ENCODE data around the gene NTNG1. TPM values are rescaled to one million over a fixed set of nuclear protein-coding genes. Genes with fewer than 3 reads are reported as not detected.

Gene NTNG1
- total RNA-seq, 1 experiment from 2014 or later = not detected

- in situ Hi-C loops (cut with HindIII; ENCODE audit: low pct_unique_long_range_greater_than_20kb, low sequenced_read_pairs) = no loop called here
- DNase-seq (ENCODE audit: low read depth, low spot score) = no peak
Observed at GRCh38 chr1:107401704-107402103, 260.9 kb downstream of the NTNG1 start.

GRCh38 chr1:107404756-107405155 is 263.9 kb downstream of the NTNG1 start:
- in situ Hi-C loops (cut with HindIII; ENCODE audit: low pct_unique_long_range_greater_than_20kb, low sequenced_read_pairs) = no loop called here
- DNase-seq (ENCODE audit: low read depth, low spot score) = no peak

- in situ Hi-C loops (cut with HindIII; ENCODE audit: low pct_unique_long_range_greater_than_20kb, low sequenced_read_pairs) = no loop called here
- no peak for DNase-seq (ENCODE audit: low read depth, low spot score)
Observed at GRCh38 chr1:107405236-107405635, 264.4 kb downstream of the NTNG1 start.

GRCh38 chr1:107407011-107407410 is 266.2 kb downstream of the NTNG1 start:
- in situ Hi-C loops (cut with HindIII; ENCODE audit: low pct_unique_long_range_greater_than_20kb, low sequenced_read_pairs) = no loop called here
- DNase-seq (ENCODE audit: low read depth, low spot score) = no peak

- no peak for DNase-seq (ENCODE audit: low read depth, low spot score)
- in situ Hi-C loops (cut with HindIII; ENCODE audit: low pct_unique_long_range_greater_than_20kb, low sequenced_read_pairs) = no loop called here
Observed at GRCh38 chr1:107413546-107413945, 272.7 kb downstream of the NTNG1 start.

GRCh38 chr1:107413951-107414350 is 273.1 kb downstream of the NTNG1 start:
- no peak for DNase-seq (ENCODE audit: low read depth, low spot score)
- in situ Hi-C loops (cut with HindIII; ENCODE audit: low pct_unique_long_range_greater_than_20kb, low sequenced_read_pairs) = no loop called here

- DNase-seq (ENCODE audit: low read depth, low spot score) = no peak
- in situ Hi-C loops (cut with HindIII; ENCODE audit: low pct_unique_long_range_greater_than_20kb, low sequenced_read_pairs) = no loop called here
Observed at GRCh38 chr1:107414550-107414949, 273.7 kb downstream of the NTNG1 start.

- no peak for DNase-seq (ENCODE audit: low read depth, low spot score)
- in situ Hi-C loops (cut with HindIII; ENCODE audit: low pct_unique_long_range_greater_than_20kb, low sequenced_read_pairs) = no loop called here
Observed at GRCh38 chr1:107415241-107415640, 274.4 kb downstream of the NTNG1 start.

GRCh38 chr1:107419003-107419402 is 278.2 kb downstream of the NTNG1 start:
- in situ Hi-C loops (cut with HindIII; ENCODE audit: low pct_unique_long_range_greater_than_20kb, low sequenced_read_pairs) = no loop called here
- no peak for DNase-seq (ENCODE audit: low read depth, low spot score)

GRCh38 chr1:107422901-107423300 is 282.1 kb downstream of the NTNG1 start:
- in situ Hi-C loops (cut with HindIII; ENCODE audit: low pct_unique_long_range_greater_than_20kb, low sequenced_read_pairs) = no loop called here

GRCh38 chr1:107430540-107431228 is 289.8 kb downstream of the NTNG1 start:
- in situ Hi-C loops (cut with HindIII; ENCODE audit: low pct_unique_long_range_greater_than_20kb, low sequenced_read_pairs) = no loop called here
- peak; percentile 72 for DNase-seq (ENCODE audit: low read depth, low spot score)

More at GRCh38 chr1:107422901-107423300, 282.1 kb downstream of the NTNG1 start:
- no peak for DNase-seq (ENCODE audit: low read depth, low spot score)

- peak; percentile 8 for DNase-seq (ENCODE audit: low read depth, low spot score)
- in situ Hi-C loops (cut with HindIII; ENCODE audit: low pct_unique_long_range_greater_than_20kb, low sequenced_read_pairs) = no loop called here
Observed at GRCh38 chr1:107432108-107432507, 291.3 kb downstream of the NTNG1 start.

- no peak for DNase-seq (ENCODE audit: low read depth, low spot score)
- in situ Hi-C loops (cut with HindIII; ENCODE audit: low pct_unique_long_range_greater_than_20kb, low sequenced_read_pairs) = no loop called here
Observed at GRCh38 chr1:107433068-107433467, 292.2 kb downstream of the NTNG1 start.

- in situ Hi-C loops (cut with HindIII; ENCODE audit: low pct_unique_long_range_greater_than_20kb, low sequenced_read_pairs) = no loop called here
- DNase-seq (ENCODE audit: low read depth, low spot score) = no peak
Observed at GRCh38 chr1:107433635-107434360, 293.0 kb downstream of the NTNG1 start.

GRCh38 chr1:107434361-107434693 is 293.5 kb downstream of the NTNG1 start:
- in situ Hi-C loops (cut with HindIII; ENCODE audit: low pct_unique_long_range_greater_than_20kb, low sequenced_read_pairs) = no loop called here

GRCh38 chr1:107436552-107437241 is 295.9 kb downstream of the NTNG1 start:
- no peak for DNase-seq (ENCODE audit: low read depth, low spot score)
- in situ Hi-C loops (cut with HindIII; ENCODE audit: low pct_unique_long_range_greater_than_20kb, low sequenced_read_pairs) = no loop called here

More at GRCh38 chr1:107434361-107434693, 293.5 kb downstream of the NTNG1 start:
- no peak for DNase-seq (ENCODE audit: low read depth, low spot score)

- in situ Hi-C loops (cut with HindIII; ENCODE audit: low pct_unique_long_range_greater_than_20kb, low sequenced_read_pairs) = no loop called here
- no peak for DNase-seq (ENCODE audit: low read depth, low spot score)
Observed at GRCh38 chr1:107439567-107439966, 298.7 kb downstream of the NTNG1 start.

- in situ Hi-C loops (cut with HindIII; ENCODE audit: low pct_unique_long_range_greater_than_20kb, low sequenced_read_pairs) = no loop called here
- no peak for DNase-seq (ENCODE audit: low read depth, low spot score)
Observed at GRCh38 chr1:107442551-107442950, 301.7 kb downstream of the NTNG1 start.

- in situ Hi-C loops (cut with HindIII; ENCODE audit: low pct_unique_long_range_greater_than_20kb, low sequenced_read_pairs) = no loop called here
- no peak for DNase-seq (ENCODE audit: low read depth, low spot score)
Observed at GRCh38 chr1:107443027-107443426, 302.2 kb downstream of the NTNG1 start.
